HepG2 (cell line): ENCODE data around the gene POU6F2. TPM values are rescaled to one million over a fixed set of nuclear protein-coding genes. Genes with fewer than 3 reads are reported as not detected.

ENCODE experiments used
- ATAC-seq: fragments of 200-7000 bp; cut with Tn5 transposase; 3 replicates; pipeline ENCODE4 v1.9.1; 2020; ENCODE audit warnings: mild to moderate bottlenecking, moderate library complexity
- BruUV-seq: library from RNA; stranded (reverse); fragments of 400-500 nt; replicated peaks from 2 replicates; lab custom pipeline; 2021; lab: Mats Ljungman, UMichigan
- CTCF ChIA-PET: fragments of 300-600 bp; formaldehyde crosslinking; extraction: SDS; loops from one replicate; lab custom pipeline; 2021; ENCODE audit warnings: low total read pairs, inconsistent platforms, low intra/inter-chr PET ratio; lab: Yijun Ruan, JAX
- POLR2A ChIA-PET: fragments of 350-600 bp; sonication (Branson Sonifier 250); formaldehyde crosslinking; loops from one replicate; lab custom pipeline; 2020; ENCODE audit warnings: antibody characterized with exemption, inconsistent platforms; lab: Yijun Ruan, JAX
- DNase-seq: peaks from one replicate; pipeline ENCODE4 v3.0.0-alpha.2; 2015; ENCODE audit warnings: low spot score
- FAIRE-seq: peaks from 3 replicates; lab custom pipeline; 2011; peaks lifted over from hg19 to GRCh38; lab: Jason Lieb, UNC
- H2AFZ ChIP-seq: one replicate; pipeline ENCODE4 v1.6.1; 2011; ENCODE audit warnings: low read length, inconsistent platforms
- H3K27ac ChIP-seq: fragments of 300-600 bp; 3 replicates; pipeline ENCODE4 v1.8.0; 2011; ENCODE audit warnings: mixed run types, mild to moderate bottlenecking, mixed read lengths, low read length, inconsistent platforms; ENCODE audit not compliant: insufficient read depth; ENCODE audit errors: extremely low read length
- H3K27me3 ChIP-seq, 2 experiments: fragments of 200-600 bp in 1 of 2; 2 replicates in 1 of 2; 3 replicates in 1 of 2; pipeline versions ENCODE4 v1.6.0 to v1.8.0; 2011; ENCODE audit warnings: low read length in 2 of 2, mild to moderate bottlenecking in 2 of 2, moderate library complexity in 2 of 2, inconsistent platforms in 1 of 2; ENCODE audit not compliant: insufficient read depth in 2 of 2, control insufficient read depth in 1 of 2
- H3K36me3 ChIP-seq, 2 experiments: fragments of 200-600 bp in 1 of 2; replicated peaks in 1 of 2; 2 replicates in 1 of 2; 3 replicates in 1 of 2; pipeline versions ENCODE4 v1.5.1 to v1.8.0; 2011; ENCODE audit warnings: low read length in 2 of 2, inconsistent platforms in 1 of 2; ENCODE audit not compliant: insufficient read depth in 2 of 2, control insufficient read depth in 1 of 2
- H3K4me1 ChIP-seq: 2 replicates; pipeline ENCODE4 v1.5.1; 2012; ENCODE audit warnings: low read length, inconsistent platforms; ENCODE audit not compliant: insufficient read depth
- H3K4me2 ChIP-seq: 2 replicates; pipeline ENCODE4 v1.6.0; 2011; ENCODE audit warnings: low read depth, low read length, inconsistent platforms
- H3K4me3 ChIP-seq, 3 experiments: fragments of 200-600 bp in 1 of 3; sonication (generic), shearing (Covaris generic) in 1 of 3; replicated peaks in 1 of 3; 2 replicates each; pipeline ENCODE4 v1.5.1; 2011 to 2016; ENCODE audit warnings: low read length in 3 of 3, inconsistent platforms in 2 of 3, low read depth in 2 of 3, mild to moderate bottlenecking in 2 of 3, control low read depth in 1 of 3, mixed read lengths in 1 of 3; ENCODE audit not compliant: insufficient read depth in 1 of 3
- H3K79me2 ChIP-seq: one replicate; pipeline ENCODE4 v1.6.1; 2011; ENCODE audit warnings: low read length, inconsistent platforms; ENCODE audit not compliant: insufficient read depth
- H3K9ac ChIP-seq: 2 replicates; pipeline ENCODE4 v1.6.0; 2011; ENCODE audit warnings: mild to moderate bottlenecking, low read depth, low read length, inconsistent platforms; ENCODE audit not compliant: insufficient read depth
- H3K9me3 ChIP-seq: 2 replicates; pipeline ENCODE4 v1.5.1; 2012; ENCODE audit warnings: mild to moderate bottlenecking, low read length
- H4K20me1 ChIP-seq: 2 replicates; pipeline ENCODE4 v1.6.0; 2011; ENCODE audit warnings: inconsistent platforms, mild to moderate bottlenecking, low read length, moderate library complexity; ENCODE audit not compliant: insufficient read depth
- ATF1 ChIP-seq: IDR thresholded peaks from 2 replicates; pipeline ENCODE4 v1.6.1; 2016; ENCODE audit warnings: mild to moderate bottlenecking, control low read depth
- HMGA1 ChIP-seq: sonication (generic); formaldehyde crosslinking; conservative IDR thresholded peaks from 2 replicates; pipeline ENCODE4 v1.4.0; 2020; ENCODE audit warnings: missing genetic modification reagents
- KDM6A ChIP-seq: IDR thresholded peaks from 2 replicates; pipeline ENCODE4 v1.6.1; 2016; ENCODE audit warnings: low read depth
- SMC3 ChIP-seq: IDR thresholded peaks from 2 replicates; pipeline ENCODE4 v1.6.1; 2011; ENCODE audit warnings: low read length, improper control_type of control experiment
- SRSF1 ChIP-seq: fragments of 200-400 bp; formaldehyde crosslinking; optimal IDR thresholded peaks from 2 replicates; pipeline ENCODE3; 2017; ENCODE audit warnings: mild to moderate bottlenecking, low read depth, low read length, moderate library complexity
- STAG1 ChIP-seq: sonication (generic); formaldehyde crosslinking; IDR thresholded peaks from 2 replicates; pipeline ENCODE4 v1.4.0; 2020; ENCODE audit warnings: missing genetic modification reagents
- TMF1 ChIP-seq: sonication (generic); formaldehyde crosslinking; IDR thresholded peaks from 2 replicates; pipeline ENCODE4 v1.8.1; 2022; ENCODE audit warnings: low read depth, missing genetic modification reagents
- ZBTB8A ChIP-seq: sonication (generic); formaldehyde crosslinking; IDR thresholded peaks from 2 replicates; pipeline ENCODE4 v1.4.0; 2020; ENCODE audit warnings: mild to moderate bottlenecking, low read depth, missing genetic modification reagents, borderline replicate concordance
- ZNF251 ChIP-seq: sonication (generic); formaldehyde crosslinking; IDR thresholded peaks from 2 replicates; pipeline ENCODE4 v1.9.0; 2021; ENCODE audit warnings: mild to moderate bottlenecking, missing genetic modification reagents
- ZNF296 ChIP-seq: sonication (generic); formaldehyde crosslinking; conservative IDR thresholded peaks from 2 replicates; pipeline ENCODE4 v1.5.0; 2020; ENCODE audit warnings: mild to moderate bottlenecking, missing genetic modification reagents
- ZNF34 ChIP-seq: sonication (generic); formaldehyde crosslinking; IDR thresholded peaks from 2 replicates; pipeline ENCODE4 v1.4.0; 2020; ENCODE audit warnings: mild to moderate bottlenecking, missing genetic modification reagents, borderline replicate concordance
- ZNF619 ChIP-seq: sonication (generic); formaldehyde crosslinking; IDR thresholded peaks from 2 replicates; pipeline ENCODE4 v1.4.0; 2020; ENCODE audit warnings: mild to moderate bottlenecking, missing genetic modification reagents
- ZNF670 ChIP-seq: sonication (generic); formaldehyde crosslinking; IDR thresholded peaks from 2 replicates; pipeline ENCODE4 v1.8.0; 2022; ENCODE audit warnings: mild to moderate bottlenecking, missing genetic modification reagents, borderline replicate concordance
- ZNF749 ChIP-seq: sonication (generic); formaldehyde crosslinking; IDR thresholded peaks from 2 replicates; pipeline ENCODE4 v1.8.0; 2022; ENCODE audit warnings: mild to moderate bottlenecking, missing genetic modification reagents, moderate library complexity, borderline replicate concordance
- WGBS: methylation state at CpG from one replicate; pipeline ENCODE4 v1.1.6; 2017; ENCODE audit warnings: low lambda C conversion rate; 5-methylcytosine and 5-hydroxymethylcytosine counted together
- in situ Hi-C: cut with HindIII; loops from 2 replicates; pipeline ENCODE4 v1.10.0; 2017; ENCODE audit warnings: low pct_unique_long_range_greater_than_20kb; ENCODE audit not compliant: extremely low pct_ligation_motif_present
- intact Hi-C: fragments of 100-400 bp; cut with micrococcal nuclease; formaldehyde crosslinking; loops from one replicate; pipeline ENCODE4 v1.10.0; 2022; ENCODE audit not compliant: unreplicated experiment
- polyA plus RNA-seq, 8 experiments: library from polyadenylated mRNA; depleted of rRNA in 3 of 8; stranded (reverse) in 7 of 8; unstranded in 1 of 8; fragments of >200 nt; fragmentation: Illumina TruSeq in 4 of 8; extraction: Trizol in 4 of 8; gene quantifications; 2 replicates each; pipeline versions ENCODE4 v1.2.1 to v1.2.3, GENCODE V29; 2011 to 2016; ENCODE audit warnings: low read depth in 4 of 8, missing spikeins in 1 of 8, mixed read lengths in 1 of 8; ENCODE audit not compliant: insufficient read depth in 1 of 8
- total RNA-seq, 5 experiments: library from RNA; depleted of rRNA; stranded (reverse); fragments of >200 nt; fragmentation: Illumina TruSeq; extraction: Trizol; gene quantifications; 2 replicates each; pipeline ENCODE4 v1.2.3, GENCODE V29; 2016; ENCODE audit warnings: low read depth in 1 of 5
- TF ChIP-seq, protein P1 (sequence below): sonication (generic); formaldehyde crosslinking; IDR thresholded peaks from 2 replicates; pipeline ENCODE4 v1.4.0; 2020; ENCODE audit warnings: mild to moderate bottlenecking, missing genetic modification reagents, borderline replicate concordance
- TF ChIP-seq, protein P2 (sequence below): sonication (generic); formaldehyde crosslinking; IDR thresholded peaks from 2 replicates; pipeline ENCODE4 v1.5.0; 2020; ENCODE audit warnings: mild to moderate bottlenecking, missing genetic modification reagents, moderate library complexity

The POU6F2 gene
- total and polyA plus RNA-seq, 2 of the 13 experiments (the other 11 are each of a cell fraction or from before 2014, with no cell fraction given), result not detected

DNA sequence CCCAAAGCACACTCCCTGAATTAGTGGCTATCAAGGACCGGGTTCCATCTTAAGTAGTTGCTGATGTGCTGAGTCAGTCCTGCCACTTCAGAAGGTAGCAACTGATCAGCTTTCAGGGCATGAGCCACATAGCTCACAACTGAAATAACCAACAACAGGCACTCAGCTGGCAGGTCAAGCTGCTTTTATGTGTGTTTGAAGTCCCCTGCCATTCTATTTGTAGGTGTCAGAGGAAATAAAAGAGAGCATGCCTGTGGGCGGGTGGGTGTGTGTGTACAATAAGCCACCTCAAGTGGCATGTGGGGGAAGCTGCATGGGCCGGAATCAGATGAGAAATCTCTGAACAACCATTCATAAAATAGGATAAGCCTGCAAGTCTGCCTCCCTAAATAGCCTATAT, 474.2 kb downstream of the POU6F2 start (continued):
- TF ChIP-seq, protein P1, sequence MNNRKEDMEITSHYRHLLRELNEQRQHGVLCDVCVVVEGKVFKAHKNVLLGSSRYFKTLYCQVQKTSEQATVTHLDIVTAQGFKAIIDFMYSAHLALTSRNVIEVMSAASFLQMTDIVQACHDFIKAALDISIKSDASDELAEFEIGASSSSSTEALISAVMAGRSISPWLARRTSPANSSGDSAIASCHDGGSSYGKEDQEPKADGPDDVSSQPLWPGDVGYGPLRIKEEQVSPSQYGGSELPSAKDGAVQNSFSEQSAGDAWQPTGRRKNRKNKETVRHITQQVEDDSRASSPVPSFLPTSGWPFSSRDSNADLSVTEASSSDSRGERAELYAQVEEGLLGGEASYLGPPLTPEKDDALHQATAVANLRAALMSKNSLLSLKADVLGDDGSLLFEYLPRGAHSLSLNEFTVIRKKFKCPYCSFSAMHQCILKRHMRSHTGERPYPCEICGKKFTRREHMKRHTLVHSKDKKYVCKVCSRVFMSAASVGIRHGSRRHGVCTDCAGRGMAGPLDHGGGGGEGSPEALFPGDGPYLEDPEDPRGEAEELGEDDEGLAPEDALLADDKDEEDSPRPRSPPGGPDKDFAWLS, result no peak
- TF ChIP-seq ZBTB8A (CRISPR knock-in tag) (no peak), ZNF34 (no peak), ZNF619 (CRISPR knock-in tag) (no peak), ZNF670 (no peak), TMF1 (CRISPR knock-in tag) (no peak), HMGA1 (CRISPR knock-in tag) (no peak), ZNF251 (CRISPR knock-in tag) (no peak), ZNF296 (CRISPR knock-in tag) (no peak), SRSF1 (no peak), KDM6A (CRISPR knock-in tag) (no peak)

GRCh38 chr7:39453743-39454355, 476.1 kb downstream of the POU6F2 start:
- in situ Hi-C loops, result no loop called here
- DNase-seq, result peak; percentile 44
- CTCF ChIA-PET, result interaction anchor here (1.9 to 2.4 kb wide), 2 partner anchors 11 to 66 kb away, joined by 10 to 19 read pairs; no protein-coding TSS in a partner anchor
- Histone ChIP-seq H2AFZ (no peak overlapping the region), H3K27me3 (peaks cover 0 to 14% of the 10 kb centered on the region in 2 experiments; a peak in 2 of 5 replicates), H3K79me2 (no peaks in the 10 kb centered on the region), H3K9ac (no peak overlapping the region), H3K4me1 (peaks cover 8% of the 10 kb centered on the region)
- TF ChIP-seq STAG1 (CRISPR knock-in tag), result peak; percentile 40
- TF ChIP-seq SMC3, result peak; percentile 47; the same call in 1 of the 2 replicates
- TF ChIP-seq ATF1 (CRISPR knock-in tag), result no peak
- TF ChIP-seq, protein P2, sequence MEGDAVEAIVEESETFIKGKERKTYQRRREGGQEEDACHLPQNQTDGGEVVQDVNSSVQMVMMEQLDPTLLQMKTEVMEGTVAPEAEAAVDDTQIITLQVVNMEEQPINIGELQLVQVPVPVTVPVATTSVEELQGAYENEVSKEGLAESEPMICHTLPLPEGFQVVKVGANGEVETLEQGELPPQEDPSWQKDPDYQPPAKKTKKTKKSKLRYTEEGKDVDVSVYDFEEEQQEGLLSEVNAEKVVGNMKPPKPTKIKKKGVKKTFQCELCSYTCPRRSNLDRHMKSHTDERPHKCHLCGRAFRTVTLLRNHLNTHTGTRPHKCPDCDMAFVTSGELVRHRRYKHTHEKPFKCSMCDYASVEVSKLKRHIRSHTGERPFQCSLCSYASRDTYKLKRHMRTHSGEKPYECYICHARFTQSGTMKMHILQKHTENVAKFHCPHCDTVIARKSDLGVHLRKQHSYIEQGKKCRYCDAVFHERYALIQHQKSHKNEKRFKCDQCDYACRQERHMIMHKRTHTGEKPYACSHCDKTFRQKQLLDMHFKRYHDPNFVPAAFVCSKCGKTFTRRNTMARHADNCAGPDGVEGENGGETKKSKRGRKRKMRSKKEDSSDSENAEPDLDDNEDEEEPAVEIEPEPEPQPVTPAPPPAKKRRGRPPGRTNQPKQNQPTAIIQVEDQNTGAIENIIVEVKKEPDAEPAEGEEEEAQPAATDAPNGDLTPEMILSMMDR (CRISPR knock-in tag), result peak; percentile 68
- no peak for TF ChIP-seq ZNF749 (CRISPR knock-in tag)
- TF ChIP-seq, all 625 proteins: peak for 3
- no TSS peak for BruUV-seq
- H3K27ac ChIP-seq, result no peak overlapping the region
- H4K20me1 ChIP-seq, result no peaks in the 10 kb centered on the region
- 14% methylated on average over 5 of the region's 5 CpGs for WGBS
- peak; percentile 53 for FAIRE-seq
- no peak overlapping the region for H3K4me2 ChIP-seq
- no peaks in the 10 kb centered on the region for H3K9me3 ChIP-seq
- peak; percentile 86 for ATAC-seq
- no peak overlapping the region for H3K4me3 ChIP-seq
- intact Hi-C loops, result loop anchor here (2.0 kb wide), 1 partner anchor 67 kb away; no protein-coding TSS in a partner anchor
- H3K36me3 ChIP-seq, result no peaks in the 10 kb centered on the region
- POLR2A ChIA-PET, result no interaction called here
